DND-41 (cell line): ENCODE measurements around the gene SPATS2L.

Source experiments
- ATAC-seq: fragments of 200-7000 bp; cut with Tn5 transposase; 3 replicates; pipeline ENCODE4 v1.9.1; 2021; ENCODE audit warnings: low read depth; ENCODE audit not compliant: insufficient read depth
- DNase-seq: peaks from one replicate; pipeline ENCODE4 v3.0.0-alpha.2; 2020
- H2AFZ ChIP-seq: 2 replicates; pipeline ENCODE4 v1.6.0; 2012; ENCODE audit warnings: low read depth, low read length
- H3K27ac ChIP-seq: 2 replicates; pipeline ENCODE4 v1.5.1; 2012; ENCODE audit warnings: low read length, inconsistent platforms
- H3K27me3 ChIP-seq: fragments of 200-600 bp; sonication (generic); 2 replicates; pipeline ENCODE4 v1.6.0; 2012; ENCODE audit warnings: low read length, mild to moderate bottlenecking, inconsistent platforms; ENCODE audit not compliant: insufficient read depth, poor library complexity
- H3K36me3 ChIP-seq: 2 replicates; pipeline ENCODE4 v1.5.1; 2012; ENCODE audit warnings: low read length, inconsistent platforms; ENCODE audit not compliant: insufficient read depth
- H3K4me1 ChIP-seq: 2 replicates; pipeline ENCODE4 v1.5.1; 2012; ENCODE audit warnings: mild to moderate bottlenecking, low read length; ENCODE audit not compliant: insufficient read depth
- H3K4me2 ChIP-seq: 2 replicates; pipeline ENCODE4 v1.6.0; 2012; ENCODE audit warnings: mild to moderate bottlenecking, moderate library complexity, low read length, inconsistent platforms; ENCODE audit not compliant: insufficient read depth
- H3K4me3 ChIP-seq, 2 experiments: fragments of 200-600 bp in 1 of 2; shearing (Covaris generic) in 1 of 2; 2 replicates each; pipeline ENCODE4 v1.5.1; 2012 to 2016; ENCODE audit warnings: inconsistent platforms in 2 of 2, low read length in 2 of 2, mild to moderate bottlenecking in 2 of 2, low read depth in 1 of 2, moderate library complexity in 1 of 2
- H3K79me2 ChIP-seq: 2 replicates; pipeline ENCODE4 v1.6.0; 2012; ENCODE audit warnings: low read length, inconsistent platforms; ENCODE audit not compliant: insufficient read depth
- H3K9ac ChIP-seq: 2 replicates; pipeline ENCODE4 v1.6.0; 2012; ENCODE audit warnings: low read depth, mild to moderate bottlenecking, inconsistent platforms, low read length, moderate library complexity
- H3K9me3 ChIP-seq: 2 replicates; pipeline ENCODE4 v1.5.1; 2012; ENCODE audit warnings: low read length, moderate library complexity, mild to moderate bottlenecking, inconsistent platforms; ENCODE audit not compliant: insufficient read depth, severe bottlenecking
- H4K20me1 ChIP-seq: 2 replicates; pipeline ENCODE4 v1.6.0; 2012; ENCODE audit warnings: low read length; ENCODE audit not compliant: insufficient read depth
- EZH2 ChIP-seq: IDR thresholded peaks from 3 replicates; pipeline ENCODE4 v1.6.1; 2012; ENCODE audit warnings: borderline replicate concordance, low read depth, mild to moderate bottlenecking, moderate library complexity, low read length, inconsistent platforms; ENCODE audit not compliant: severe bottlenecking
- TF ChIP-seq, protein P1 (sequence below): IDR thresholded peaks from 2 replicates; pipeline ENCODE4 v1.5.1; 2012; ENCODE audit warnings: borderline replicate concordance, low read length, moderate library complexity, mild to moderate bottlenecking; ENCODE audit not compliant: poor library complexity, severe bottlenecking; ENCODE audit errors: extremely low read depth

SPATS2L gene

DNA sequence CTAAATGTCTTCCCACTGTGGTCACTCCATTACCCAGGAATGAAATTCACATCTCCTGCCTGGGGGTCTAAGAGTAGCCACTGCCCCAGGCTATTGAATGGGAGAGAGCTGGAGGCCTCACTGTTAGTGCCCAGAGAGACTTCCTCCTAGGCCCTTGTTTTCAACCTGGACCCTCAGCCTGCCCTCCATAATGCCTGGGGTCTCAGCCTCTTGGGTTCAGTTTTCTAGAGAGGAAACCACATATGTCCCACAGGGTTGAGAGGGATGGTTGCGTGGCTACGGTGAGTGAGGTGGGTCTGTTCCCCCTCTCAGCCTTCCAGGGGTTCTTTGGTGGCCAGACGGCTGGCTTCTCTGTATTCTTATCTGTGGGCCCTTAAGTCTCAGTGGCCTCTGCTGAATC lies 43.4 kb downstream of the SPATS2L start:
- no peak for TF ChIP-seq EZH2
- TF ChIP-seq, protein P1, sequence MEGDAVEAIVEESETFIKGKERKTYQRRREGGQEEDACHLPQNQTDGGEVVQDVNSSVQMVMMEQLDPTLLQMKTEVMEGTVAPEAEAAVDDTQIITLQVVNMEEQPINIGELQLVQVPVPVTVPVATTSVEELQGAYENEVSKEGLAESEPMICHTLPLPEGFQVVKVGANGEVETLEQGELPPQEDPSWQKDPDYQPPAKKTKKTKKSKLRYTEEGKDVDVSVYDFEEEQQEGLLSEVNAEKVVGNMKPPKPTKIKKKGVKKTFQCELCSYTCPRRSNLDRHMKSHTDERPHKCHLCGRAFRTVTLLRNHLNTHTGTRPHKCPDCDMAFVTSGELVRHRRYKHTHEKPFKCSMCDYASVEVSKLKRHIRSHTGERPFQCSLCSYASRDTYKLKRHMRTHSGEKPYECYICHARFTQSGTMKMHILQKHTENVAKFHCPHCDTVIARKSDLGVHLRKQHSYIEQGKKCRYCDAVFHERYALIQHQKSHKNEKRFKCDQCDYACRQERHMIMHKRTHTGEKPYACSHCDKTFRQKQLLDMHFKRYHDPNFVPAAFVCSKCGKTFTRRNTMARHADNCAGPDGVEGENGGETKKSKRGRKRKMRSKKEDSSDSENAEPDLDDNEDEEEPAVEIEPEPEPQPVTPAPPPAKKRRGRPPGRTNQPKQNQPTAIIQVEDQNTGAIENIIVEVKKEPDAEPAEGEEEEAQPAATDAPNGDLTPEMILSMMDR, result no peak
- Histone ChIP-seq H2AFZ (no peak overlapping the region), H3K9ac (no peak overlapping the region), H3K36me3 (no peaks in the 10 kb centered on the region), H4K20me1 (no peaks in the 10 kb centered on the region), H3K27me3 (peaks cover 15% of the 10 kb centered on the region), H3K27ac (no peak overlapping the region), H3K4me2 (no peak overlapping the region), H3K9me3 (no peaks in the 10 kb centered on the region), H3K4me3 (no peak overlapping the region), H3K79me2 (no peaks in the 10 kb centered on the region), H3K4me1 (no peaks in the 10 kb centered on the region)
- no peak for ATAC-seq
- DNase-seq, result no peak

DNA sequence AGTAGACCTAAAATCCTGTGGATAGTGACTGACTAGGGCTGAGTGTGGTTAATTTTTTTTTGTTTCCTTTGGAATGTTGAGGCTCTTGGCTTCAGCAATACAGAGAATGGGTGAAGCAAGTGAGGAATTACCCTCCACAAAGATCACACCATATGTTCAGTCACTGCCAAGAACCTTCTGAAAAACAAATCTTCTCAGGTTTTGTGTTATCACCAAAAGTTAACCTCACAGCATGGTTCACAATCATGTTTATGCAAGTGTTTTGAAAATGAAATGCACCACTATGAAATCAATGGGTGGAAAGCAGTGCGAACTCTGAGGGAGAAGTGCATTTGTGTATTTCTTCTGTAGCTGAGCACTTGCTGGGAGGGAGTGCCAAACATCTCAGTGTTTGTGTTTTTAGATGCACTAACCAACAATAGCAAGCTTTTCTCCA lies 44.4 kb downstream of the SPATS2L start:
- Histone ChIP-seq H3K9me3 (no peaks in the 10 kb centered on the region), H3K79me2 (no peaks in the 10 kb centered on the region), H3K36me3 (no peaks in the 10 kb centered on the region), H2AFZ (no peak overlapping the region), H3K27ac (no peak overlapping the region), H3K9ac (no peak overlapping the region), H3K4me1 (no peaks in the 10 kb centered on the region), H4K20me1 (no peaks in the 10 kb centered on the region), H3K4me3 (no peak overlapping the region), H3K4me2 (no peak overlapping the region), H3K27me3 (peaks cover 15% of the 10 kb centered on the region)
- no peak for DNase-seq
- TF ChIP-seq EZH2, result no peak
- TF ChIP-seq, protein P1, result no peak
- ATAC-seq, result no peak

DNA sequence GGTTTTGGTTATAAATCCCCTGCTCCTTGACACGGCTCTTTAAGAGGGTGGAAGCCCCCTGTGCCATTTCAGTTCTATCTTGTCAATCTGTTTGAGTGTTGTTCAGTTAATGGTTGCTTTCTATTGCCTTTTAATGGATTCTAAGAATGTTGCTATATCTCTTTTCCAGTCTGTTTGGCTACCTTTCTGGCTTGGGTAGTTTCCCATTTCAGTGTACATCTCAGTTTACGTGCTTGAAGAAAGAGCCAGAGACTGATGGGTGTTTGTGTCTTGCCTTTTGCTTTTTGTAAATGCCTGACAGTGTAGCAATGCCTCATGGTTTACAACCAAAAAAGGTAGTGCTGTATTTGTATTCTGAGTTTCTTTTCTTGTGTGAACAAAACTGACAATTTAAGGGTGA lies 45.3 kb downstream of the SPATS2L start:
- Histone ChIP-seq H3K4me2 (no peak overlapping the region), H3K9ac (no peak overlapping the region), H3K4me3 (no peak overlapping the region), H2AFZ (no peak overlapping the region), H3K9me3 (no peaks in the 10 kb centered on the region), H3K27me3 (peaks cover 15% of the 10 kb centered on the region), H3K4me1 (no peaks in the 10 kb centered on the region), H3K79me2 (no peaks in the 10 kb centered on the region), H4K20me1 (no peaks in the 10 kb centered on the region), H3K27ac (no peak overlapping the region), H3K36me3 (no peaks in the 10 kb centered on the region)
- no peak for ATAC-seq
- TF ChIP-seq, protein P1, result no peak
- TF ChIP-seq EZH2, result no peak
- no peak for DNase-seq

DNA sequence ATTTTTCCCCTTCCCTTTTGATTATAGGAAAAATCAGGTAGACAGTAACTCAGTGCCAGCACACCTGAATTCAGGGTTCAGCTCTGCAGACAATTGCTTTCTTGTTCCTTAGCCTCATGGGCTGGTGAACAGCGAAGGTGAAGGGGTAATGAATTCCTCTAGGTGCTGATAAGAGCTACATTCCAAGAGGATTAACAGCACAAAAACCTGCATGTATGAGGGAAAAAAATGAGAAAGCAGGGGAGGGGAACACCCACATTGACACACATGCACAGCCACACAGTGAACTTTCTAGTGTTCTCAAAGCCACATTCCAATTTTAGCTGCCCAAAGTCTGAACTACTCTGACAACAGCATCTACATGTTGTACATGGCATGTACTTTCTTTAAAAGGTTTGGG lies 46.1 kb downstream of the SPATS2L start:
- Histone ChIP-seq H3K4me2 (no peak overlapping the region), H3K4me1 (no peaks in the 10 kb centered on the region), H3K36me3 (no peaks in the 10 kb centered on the region), H3K79me2 (no peaks in the 10 kb centered on the region), H3K4me3 (no peak overlapping the region), H3K9ac (no peak overlapping the region), H3K9me3 (no peaks in the 10 kb centered on the region), H3K27ac (no peak overlapping the region), H2AFZ (no peak overlapping the region), H3K27me3 (peaks cover 15% of the 10 kb centered on the region), H4K20me1 (no peaks in the 10 kb centered on the region)
- ATAC-seq, result no peak
- no peak for TF ChIP-seq EZH2
- TF ChIP-seq, protein P1, result no peak
- no peak for DNase-seq
